LNCAP (cell line): ENCODE measurements around the gene LIMA1.

Experiments
- CTCF ChIP-seq: fragments of 450-650 bp; IDR thresholded peaks from 2 replicates; pipeline ENCODE4 v1.5.1; 2017; ENCODE audit warnings: mild to moderate bottlenecking

The LIMA1 gene

GRCh38 chr12:50246873-50247612 is 36.3 kb downstream of the LIMA1 start:
- TF ChIP-seq CTCF = no peak

- TF ChIP-seq CTCF = no peak
Observed at GRCh38 chr12:50246197-50246865, 37.0 kb downstream of the LIMA1 start.

- no peak for TF ChIP-seq CTCF
Observed at GRCh38 chr12:50243507-50243906, 39.8 kb downstream of the LIMA1 start.

GRCh38 chr12:50242751-50243191 is 40.5 kb downstream of the LIMA1 start:
- TF ChIP-seq CTCF = no peak

GRCh38 chr12:50241178-50241577 is 42.1 kb downstream of the LIMA1 start:
- TF ChIP-seq CTCF = no peak

- no peak for TF ChIP-seq CTCF
Observed at GRCh38 chr12:50240792-50241114, 42.6 kb downstream of the LIMA1 start.

- TF ChIP-seq CTCF = no peak
Observed at GRCh38 chr12:50240096-50240791, 43.1 kb downstream of the LIMA1 start.
